NCI-H1417 treated with DMSO at 0.1 percent for 48 hours (cell line): ENCODE results near the gene SLC24A4.

ENCODE experiments used
- DNase-seq: peaks from one replicate; lab custom pipeline; 2025; lab: John Stamatoyannopoulos, UW

Gene SLC24A4

GRCh38 chr14:92404018-92404417 lies 81.1 kb downstream of the SLC24A4 start:
- no peak for DNase-seq

GRCh38 chr14:92404421-92404820 lies 81.5 kb downstream of the SLC24A4 start:
- DNase-seq, result no peak

GRCh38 chr14:92404938-92405337 lies 82.0 kb downstream of the SLC24A4 start:
- DNase-seq, result no peak

GRCh38 chr14:92407410-92407809 lies 84.4 kb downstream of the SLC24A4 start:
- DNase-seq, result no peak

- no peak for DNase-seq
Observed at GRCh38 chr14:92409043-92409442, 86.1 kb downstream of the SLC24A4 start.

- no peak for DNase-seq
Observed at GRCh38 chr14:92411135-92411534, 88.2 kb downstream of the SLC24A4 start.

- no peak for DNase-seq
Observed at GRCh38 chr14:92411941-92412340, 89.0 kb downstream of the SLC24A4 start.

- no peak for DNase-seq
Observed at GRCh38 chr14:92412912-92413311, 89.9 kb downstream of the SLC24A4 start.

- no peak for DNase-seq
Observed at GRCh38 chr14:92413379-92413778, 90.4 kb downstream of the SLC24A4 start.

GRCh38 chr14:92414690-92415445 lies 91.9 kb downstream of the SLC24A4 start:
- no peak for DNase-seq

GRCh38 chr14:92415969-92416368 lies 93.0 kb downstream of the SLC24A4 start:
- no peak for DNase-seq

GRCh38 chr14:92416544-92416943 lies 93.6 kb downstream of the SLC24A4 start:
- no peak for DNase-seq

- DNase-seq, result no peak
Observed at GRCh38 chr14:92417759-92418158, 94.8 kb downstream of the SLC24A4 start.

GRCh38 chr14:92421751-92422150 lies 98.8 kb downstream of the SLC24A4 start:
- no peak for DNase-seq

- no peak for DNase-seq
Observed at GRCh38 chr14:92425101-92425500, 102.1 kb downstream of the SLC24A4 start.

GRCh38 chr14:92426237-92426636 lies 103.3 kb downstream of the SLC24A4 start:
- DNase-seq, result no peak

- DNase-seq, result no peak
Observed at GRCh38 chr14:92427096-92427495, 104.1 kb downstream of the SLC24A4 start.

- no peak for DNase-seq
Observed at GRCh38 chr14:92430686-92431085, 107.7 kb downstream of the SLC24A4 start.

GRCh38 chr14:92431199-92431725 lies 108.3 kb downstream of the SLC24A4 start:
- DNase-seq, result no peak

GRCh38 chr14:92433407-92433806 lies 110.4 kb downstream of the SLC24A4 start:
- DNase-seq, result no peak

GRCh38 chr14:92435154-92435553 lies 112.2 kb downstream of the SLC24A4 start:
- no peak for DNase-seq

- no peak for DNase-seq
Observed at GRCh38 chr14:92436115-92436776, 113.3 kb downstream of the SLC24A4 start.

- DNase-seq, result no peak
Observed at GRCh38 chr14:92437309-92437708, 114.3 kb downstream of the SLC24A4 start.
